ENCODE data around the gene CNIH4.
A peak's percentile ranks its signal among the peaks of the same experiment; 100 is the strongest.
"Not testable (repeated sequence)": the region's sequence is repeated elsewhere in the genome, so short reads cannot be mapped to it uniquely, and the experiment has no call there.

The CNIH4 gene

DNA sequence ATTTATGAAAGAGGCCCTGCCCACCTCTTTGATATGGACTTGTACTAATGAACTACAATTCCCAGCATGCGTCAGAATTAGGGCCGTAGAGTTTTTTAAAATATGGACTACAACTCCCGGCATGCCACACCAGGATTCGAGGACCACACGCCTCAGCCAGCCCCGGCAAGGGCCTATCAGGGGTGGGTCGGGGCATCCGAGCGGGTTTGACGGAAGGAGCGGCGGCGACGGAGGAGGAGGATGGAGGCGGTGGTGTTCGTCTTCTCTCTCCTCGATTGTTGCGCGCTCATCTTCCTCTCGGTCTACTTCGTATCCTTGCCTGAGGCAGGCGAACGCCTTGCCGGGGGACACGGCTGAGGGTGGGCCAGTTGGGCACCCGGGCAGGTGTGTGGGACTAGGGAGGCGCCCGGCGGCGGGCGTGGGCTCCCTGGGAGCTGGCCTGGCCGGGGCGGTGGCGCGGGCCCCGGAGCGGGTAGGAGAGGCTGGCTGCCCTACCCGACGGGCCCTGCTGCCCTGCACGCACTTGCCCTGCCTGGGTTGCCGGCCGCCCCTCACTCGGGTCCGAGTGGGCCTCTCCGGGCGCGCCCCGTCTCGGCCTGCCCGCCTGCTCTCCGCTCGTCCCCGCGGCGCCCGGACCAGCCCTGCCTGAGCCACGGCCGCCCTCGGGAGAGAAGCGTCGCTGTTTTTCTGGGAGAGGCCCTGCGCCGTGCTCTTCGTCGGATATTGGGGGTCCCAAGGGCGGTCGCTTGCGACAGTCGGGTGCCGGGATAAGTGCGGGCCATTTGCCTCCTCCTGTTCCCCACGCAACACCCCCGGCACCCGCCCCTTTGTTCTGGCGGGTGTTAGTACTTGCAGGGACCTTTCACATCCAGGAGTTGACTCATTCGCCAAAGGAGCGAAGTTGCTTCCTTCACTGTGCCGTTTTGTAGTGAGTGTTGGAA, at the start of gene CNIH4:
Gene CNIH4, plus strand, starts transcription at position 195 of the 941 bp plus-strand sequence. Its CDS starts 46 bp downstream, at position 241.
- peak; percentile 96 for DNase-seq

DNA sequence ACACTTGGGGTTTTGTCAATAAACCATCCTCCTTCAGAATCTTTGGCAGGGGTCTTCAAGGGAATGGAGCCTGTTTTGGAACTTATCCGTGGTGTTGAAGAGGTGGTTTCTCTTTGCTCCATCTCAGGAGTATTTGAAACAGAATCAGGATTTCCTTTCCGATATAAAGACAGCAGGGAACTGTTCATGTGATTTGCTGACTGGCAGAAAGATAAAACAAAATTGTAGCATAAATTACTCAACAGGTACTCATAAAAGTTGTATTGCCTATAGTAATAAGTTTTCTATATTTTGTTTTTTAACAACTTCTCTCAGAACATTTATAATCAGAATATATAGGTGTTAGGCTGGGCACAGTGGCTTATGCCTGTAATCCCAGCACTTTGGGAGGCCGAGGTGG, 48.6 kb upstream of the CNIH4 start:
- DNase-seq, result no peak

DNA sequence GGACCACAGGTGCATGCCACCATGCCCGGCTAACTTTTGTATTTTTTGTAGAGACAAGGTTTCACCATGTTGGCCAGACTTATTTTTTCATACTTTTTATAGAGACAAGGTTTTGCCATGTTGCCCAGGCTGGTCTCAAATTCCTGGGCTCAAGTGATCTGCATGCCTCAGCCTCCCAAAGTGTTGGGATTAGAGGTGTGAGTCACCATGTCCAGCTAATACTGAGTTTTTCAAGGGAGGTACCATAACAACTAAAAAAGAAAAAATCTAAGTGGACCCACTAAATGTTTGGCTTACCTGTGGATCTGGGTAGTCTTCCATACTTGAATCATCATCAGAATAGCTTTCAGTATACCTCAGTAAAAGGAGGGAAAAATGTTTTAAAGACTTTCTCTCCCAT, 45.2 kb upstream of the CNIH4 start:
- DNase-seq, result not testable (repeated sequence)

DNA sequence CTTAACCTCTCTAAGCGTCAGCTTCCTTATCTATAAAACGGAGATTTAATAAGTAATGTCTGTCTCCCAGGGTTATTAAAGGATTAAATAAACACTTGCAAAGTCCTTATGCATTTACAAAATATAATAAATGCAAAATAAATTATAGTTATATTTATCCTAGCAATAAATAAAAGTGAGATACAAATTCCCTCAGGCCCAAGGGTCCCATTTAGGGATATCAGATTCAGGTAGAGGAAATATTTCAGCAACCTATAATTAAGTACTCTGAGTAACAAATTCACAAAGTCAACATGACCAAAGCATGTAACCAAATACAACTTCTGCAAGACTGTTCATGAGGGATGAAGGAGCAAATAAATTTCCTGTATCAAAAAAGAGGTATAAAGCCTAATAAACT, 44.7 kb upstream of the CNIH4 start:
- DNase-seq, result no peak

DNA sequence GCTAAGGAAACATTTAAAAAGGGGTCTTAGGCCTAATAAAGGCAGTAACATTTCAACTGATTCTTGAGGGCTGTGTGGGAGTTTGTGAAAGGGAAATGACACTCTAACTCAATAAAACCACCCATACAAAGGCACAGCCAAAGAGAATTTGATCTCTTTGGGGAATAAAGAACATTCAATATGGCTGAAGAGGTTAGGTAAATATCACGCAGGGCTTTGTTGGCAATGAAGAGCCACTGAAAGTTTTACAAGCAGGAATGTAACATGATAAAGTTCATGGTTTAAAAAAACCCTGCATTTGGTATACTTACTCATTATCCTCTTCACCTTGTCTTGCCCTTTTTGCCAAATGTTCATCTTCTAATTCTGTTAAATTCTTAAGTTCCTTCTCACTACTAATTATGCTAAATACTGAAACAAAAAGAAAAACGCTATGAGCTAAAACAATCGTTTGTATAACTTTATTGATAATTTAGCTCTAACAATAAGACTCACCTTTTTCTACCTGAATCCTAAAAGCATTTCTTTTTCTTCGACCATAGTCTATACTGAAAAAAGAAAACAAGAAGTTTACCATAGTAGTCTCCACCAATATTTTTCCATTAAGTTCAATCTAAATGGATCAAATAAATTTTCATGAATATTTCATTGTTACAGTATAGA, 39.2 kb upstream of the CNIH4 start:
- peak; percentile 85 for DNase-seq

DNA sequence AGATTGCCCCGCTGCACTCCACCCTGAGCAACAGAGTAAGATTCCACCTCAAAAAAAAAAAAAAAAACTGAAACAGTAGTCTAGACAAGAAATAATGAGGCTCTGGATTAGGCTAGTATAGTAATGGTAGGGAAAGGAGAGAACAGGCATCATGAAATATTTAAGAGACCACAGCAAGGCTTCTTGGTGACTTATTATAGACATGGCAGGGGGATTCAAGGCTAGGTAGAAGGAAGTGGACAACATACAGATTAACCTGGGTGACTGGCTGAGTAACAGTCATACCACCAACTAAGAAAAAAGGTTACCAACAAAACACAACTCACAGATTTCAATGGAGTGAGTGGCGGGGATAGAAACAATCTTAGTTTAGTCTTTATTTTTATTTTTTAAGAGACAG, 35.0 kb upstream of the CNIH4 start:
- no peak for DNase-seq

DNA sequence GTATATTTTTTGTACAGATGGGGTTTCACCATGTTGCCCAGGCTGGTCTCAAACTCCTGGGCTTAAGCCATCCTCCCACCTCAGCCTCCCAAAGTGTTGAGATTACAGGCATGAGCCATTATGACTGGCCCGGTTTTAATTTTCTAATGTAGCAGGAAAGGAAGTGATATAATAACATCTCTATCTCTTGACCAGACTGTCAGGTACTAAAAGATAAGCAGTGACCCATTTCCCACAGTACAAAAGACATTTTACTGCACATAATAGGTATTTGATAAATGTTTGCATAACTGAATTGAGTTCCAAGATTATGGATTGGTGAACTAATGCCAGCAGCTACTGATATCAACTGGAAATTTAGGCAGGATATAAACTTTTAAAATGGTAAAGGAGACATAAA, 30.7 kb upstream of the CNIH4 start:
- no peak for DNase-seq

DNA sequence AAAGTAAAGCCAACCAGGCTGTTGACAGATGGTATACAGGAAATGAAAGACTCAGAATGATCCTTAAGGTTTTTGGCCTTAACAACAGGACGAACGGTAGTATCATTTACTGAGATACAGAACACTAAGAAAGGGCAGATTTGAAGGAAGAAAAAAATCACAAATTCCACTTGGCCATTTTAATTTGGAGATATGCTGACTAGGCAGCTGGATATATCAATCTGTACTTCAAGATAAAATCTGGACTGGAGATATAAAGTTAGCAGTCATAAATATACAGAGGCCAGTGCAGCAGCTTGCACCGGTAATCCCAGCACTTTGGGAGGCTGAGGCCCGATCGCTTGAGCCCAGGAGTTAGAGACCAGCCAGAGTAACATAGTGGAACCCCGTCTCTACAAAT, 28.0 kb upstream of the CNIH4 start:
- no peak for DNase-seq

DNA sequence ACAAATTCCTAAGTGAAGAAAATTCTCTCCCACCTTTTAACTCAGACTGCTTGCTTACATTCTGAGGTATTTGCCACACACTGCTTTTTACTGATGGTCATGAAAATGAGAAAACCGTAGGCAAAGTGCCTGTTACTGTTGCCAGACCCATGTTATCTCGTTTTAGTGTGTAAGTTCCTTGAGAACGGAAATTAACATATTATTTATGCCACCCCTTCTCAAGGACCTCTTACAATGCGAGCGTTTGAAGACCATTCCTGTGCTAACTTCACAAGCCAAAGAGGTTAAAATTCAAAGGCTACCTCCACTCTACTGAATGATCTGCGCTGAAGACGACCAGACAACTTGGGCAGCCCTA, 27.2 kb upstream of the CNIH4 start:
- DNase-seq, result no peak

DNA sequence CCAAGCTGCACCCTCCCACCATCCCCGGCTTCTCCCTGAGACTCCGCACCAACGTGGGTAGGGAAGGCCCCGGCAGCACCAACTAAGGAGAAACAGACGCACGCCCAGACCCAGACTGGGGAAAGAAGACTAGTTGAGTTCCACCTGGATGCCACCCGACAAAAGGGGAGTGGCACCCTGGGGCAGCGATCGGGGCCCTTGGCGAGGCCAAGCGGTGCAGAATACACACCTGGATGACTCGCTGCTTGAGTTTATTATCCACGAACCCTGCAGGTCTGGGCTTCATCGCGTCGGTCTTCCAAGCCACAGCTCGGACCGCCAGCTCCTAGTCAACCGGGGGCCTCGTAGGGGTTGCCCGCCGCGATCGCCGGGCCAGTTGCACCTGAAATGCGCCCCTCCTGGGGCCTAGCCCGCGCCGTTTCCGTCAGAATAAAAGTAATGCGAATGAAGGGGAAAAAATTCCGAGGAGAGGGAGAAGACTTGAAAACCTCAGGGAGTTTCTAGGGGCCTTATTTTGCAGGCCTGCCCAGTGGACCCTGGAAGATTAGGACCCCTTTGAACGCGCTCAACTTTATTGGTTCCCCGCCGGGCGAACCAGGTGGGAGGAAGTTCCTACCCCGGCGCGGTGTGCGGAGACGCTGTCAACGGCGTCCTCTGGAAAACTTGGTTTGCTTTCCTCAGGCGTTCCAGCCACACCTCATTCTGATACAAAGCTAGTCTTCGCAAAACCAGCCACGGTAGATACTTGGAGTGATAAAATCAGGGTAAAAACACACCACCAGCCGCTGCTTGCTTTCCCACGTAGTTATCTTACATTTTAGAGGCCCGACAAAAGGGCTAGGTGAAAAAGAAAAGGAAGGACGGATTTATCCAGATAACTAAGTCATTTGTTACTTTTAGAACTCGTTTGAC, 26.6 kb upstream of the CNIH4 start, which contains the start of gene NVL:
Gene NVL, minus strand, starts transcription at position 331 of the 912 bp plus-strand sequence. Its CDS starts 45 bp downstream, at position 286.
- peak; percentile 93 for DNase-seq

DNA sequence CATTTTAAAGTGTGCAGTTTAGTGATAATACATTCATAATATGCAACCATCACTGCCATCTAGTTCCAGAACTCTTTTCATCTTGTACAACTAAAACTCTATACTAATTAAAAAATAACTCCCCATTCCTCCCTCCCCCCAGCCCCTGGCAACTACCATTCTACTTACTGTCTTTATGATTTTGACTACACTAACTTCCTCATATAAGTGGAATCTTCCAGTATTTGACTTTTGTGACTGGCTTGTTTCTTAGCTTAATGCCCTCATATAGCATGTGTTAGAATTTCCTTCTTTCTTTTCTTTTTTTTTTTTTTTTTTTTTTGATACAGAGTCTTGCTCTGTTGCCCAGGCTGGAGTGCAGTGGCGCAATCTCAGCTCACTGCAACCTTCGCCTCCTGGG, 25.4 kb upstream of the CNIH4 start:
- no peak for DNase-seq

DNA sequence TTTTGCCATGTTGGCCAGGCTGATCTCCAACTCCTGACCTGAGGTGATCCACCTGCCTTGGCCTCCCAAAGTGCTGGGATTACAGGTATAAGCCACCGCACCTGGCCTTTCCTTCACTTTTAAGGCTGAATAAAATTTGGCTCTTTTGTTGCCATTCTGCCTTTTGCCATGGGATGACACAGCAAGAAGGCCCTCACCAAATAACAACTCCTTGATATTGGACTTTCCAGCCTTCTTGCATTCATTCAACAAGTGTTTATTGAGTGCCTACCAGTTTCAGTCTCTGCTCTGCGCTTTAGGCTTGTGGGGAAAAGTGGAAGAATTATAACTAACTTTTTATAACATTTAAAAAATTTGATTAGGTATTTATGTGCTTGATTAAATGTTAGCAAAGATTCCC, 24.9 kb upstream of the CNIH4 start:
- no peak for DNase-seq

DNA sequence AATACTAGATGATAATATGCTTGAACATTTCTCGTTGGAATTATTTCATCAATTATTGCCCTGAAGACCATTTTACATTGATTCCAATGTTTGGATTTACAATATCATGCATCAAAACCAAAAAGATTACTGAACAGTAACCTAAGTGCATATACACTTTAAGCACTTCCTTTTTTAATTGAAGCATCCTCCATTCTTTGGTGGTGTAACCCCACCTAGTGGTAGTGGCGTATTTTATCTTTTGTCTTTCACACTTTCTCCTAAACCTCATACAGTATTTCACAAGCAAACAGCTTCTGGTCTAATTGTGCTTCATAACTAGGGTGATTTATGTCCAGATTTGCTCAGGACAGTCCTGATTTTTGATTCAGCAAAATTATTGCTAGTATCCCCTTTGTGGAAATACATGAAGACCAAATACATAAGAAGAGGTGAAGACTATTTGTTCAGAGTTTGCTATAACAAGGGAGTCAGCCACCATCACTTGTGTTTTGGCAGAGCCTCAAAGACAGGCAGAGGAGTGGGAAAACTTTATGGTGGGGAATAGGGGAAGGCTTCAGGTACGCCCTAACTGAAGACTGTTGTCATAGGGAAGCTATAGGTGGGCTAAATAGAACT, 23.3 kb upstream of the CNIH4 start:
- peak; percentile 74 for DNase-seq

DNA sequence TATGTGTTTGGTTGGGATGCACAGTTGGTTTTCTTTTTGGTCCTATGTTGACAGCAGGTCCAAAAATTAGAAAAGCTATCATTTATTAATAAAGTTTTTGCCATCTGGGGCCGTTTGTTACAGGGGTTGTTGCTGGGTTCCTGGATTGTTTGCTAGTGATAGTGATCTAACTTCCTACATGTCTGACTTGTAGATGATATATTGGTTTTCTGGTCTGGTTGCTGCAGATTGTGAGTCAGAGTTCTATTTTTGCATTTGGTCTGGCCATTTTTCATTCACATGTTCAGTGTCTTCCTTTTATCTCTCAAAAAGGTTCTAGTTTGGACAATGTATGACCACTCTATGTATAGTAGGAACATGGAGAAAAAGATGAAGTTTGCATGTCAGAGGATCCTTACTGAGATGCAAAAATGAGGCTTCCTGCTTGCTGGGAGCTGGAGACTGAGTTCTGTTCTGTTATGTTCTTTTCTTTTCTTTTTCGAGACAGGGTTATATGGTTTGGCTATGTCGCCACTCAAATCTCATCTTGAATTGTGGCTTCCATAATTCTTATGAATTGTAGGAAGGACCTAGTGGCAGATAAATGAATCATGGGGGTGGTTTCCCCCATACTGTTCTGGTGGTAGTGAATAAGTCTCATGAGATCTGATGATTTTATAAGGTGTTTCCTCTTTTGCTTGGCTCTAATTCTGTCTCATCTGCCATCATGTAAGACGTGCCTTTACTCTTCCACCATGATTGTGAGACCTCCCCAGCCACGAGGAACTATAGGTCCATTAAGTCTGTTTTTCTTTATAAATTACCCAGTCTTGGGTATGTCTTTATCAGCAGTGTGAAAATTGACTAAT, 22.5 kb upstream of the CNIH4 start:
- DNase-seq, result no peak

DNA sequence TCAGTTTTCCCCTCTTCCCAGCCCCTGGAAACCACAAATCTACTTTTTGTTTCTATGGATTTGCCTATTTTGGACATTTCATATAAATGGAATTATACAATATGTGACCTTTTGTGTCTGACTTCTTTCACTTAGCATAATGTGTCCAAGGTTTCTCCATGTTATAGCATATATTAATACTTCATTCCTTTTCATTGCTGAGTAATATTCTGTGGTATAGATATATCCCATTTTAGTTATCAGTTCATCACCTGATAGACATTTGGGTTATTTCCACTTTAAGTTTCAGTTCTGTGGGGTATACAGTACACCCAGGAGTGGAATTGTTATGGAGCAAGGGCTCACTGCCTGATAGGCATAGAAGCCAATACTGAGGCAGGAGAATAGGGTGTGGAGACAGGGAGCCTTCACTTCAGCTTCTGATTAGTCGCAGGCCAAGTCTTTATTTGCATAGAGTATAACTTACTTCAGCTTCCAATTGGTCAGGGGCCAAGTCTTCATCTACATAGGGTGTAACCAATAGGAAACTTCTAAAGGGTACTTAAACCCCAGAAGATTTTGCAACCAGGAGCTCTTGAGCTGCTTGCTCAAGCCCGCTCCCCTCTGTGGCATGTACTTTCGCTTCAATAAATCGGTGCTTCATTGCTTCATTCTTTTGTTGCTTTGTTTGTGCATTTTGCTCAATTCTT, 18.4 kb upstream of the CNIH4 start:
- DNase-seq, result no peak

DNA sequence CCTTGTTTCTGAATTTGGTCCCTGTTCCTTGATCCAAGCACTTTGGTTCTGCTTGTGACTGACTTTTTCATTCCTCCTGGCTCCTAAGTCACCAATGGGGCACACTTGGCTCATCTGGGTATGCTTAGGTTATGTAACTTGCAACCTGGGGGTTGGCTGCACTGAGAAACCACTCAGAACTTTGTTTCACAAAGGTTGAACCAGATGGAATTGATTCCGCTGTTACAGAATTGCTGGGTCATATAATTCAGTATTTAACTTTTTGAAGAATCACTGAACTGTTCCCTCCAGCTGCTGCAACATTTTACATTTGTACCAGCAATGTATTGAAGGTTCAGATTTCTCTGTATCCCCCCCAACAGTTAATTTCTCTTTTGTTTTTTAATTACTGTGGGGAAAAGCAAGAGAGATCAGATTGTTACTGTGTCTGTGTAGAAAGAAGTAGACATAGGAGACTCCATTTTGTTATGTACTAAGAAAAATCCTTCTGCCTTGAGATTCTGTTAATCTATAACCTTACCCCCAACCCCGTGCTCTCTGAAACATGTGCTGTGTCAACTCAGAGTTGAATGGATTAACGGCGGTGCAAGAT, 17.1 kb upstream of the CNIH4 start:
- no peak for DNase-seq

DNA sequence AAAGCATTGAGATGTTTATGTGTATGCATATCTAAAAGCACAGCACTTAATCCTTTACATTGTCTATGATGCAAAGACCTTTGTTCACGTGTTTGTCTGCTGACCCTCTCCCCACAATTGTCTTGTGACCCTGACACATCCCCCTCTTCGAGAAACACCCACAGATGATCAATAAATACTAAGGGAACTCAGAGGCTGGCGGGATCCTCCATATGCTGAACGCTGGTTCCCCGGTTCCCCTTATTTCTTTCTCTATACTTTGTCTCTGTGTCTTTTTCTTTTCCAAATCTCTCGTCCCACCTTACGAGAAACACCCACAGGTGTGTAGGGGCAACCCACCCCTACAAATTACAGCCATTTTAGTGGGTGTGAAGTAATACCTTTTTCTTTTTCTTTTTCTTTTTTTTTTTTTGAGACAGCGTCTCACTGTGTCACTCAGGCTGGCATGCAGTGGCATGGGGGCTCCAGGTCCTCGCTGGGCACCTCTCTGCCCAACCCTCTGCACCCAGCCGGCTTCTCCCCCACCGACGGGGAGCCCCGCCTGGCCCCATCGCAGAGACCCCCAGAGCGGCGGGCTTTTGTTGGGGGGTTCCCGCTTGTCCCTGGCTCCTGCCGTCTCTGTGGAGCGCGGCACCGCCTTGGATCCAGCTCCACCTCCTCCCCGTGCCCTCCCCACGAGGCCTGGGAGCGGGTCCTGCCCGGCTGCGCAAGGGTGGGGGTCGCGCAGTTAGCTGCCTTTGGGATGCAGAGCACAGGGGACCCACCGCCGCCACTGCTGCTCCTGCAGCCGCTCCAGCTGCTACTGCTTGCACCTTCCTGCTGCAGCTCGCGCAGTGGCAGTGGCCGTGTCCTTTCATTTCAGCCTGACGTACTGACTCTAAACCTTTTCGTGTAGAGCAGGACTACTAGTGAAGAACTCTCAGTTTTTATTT, 16.0 kb upstream of the CNIH4 start:
- DNase-seq, result peak; percentile 19

DNA sequence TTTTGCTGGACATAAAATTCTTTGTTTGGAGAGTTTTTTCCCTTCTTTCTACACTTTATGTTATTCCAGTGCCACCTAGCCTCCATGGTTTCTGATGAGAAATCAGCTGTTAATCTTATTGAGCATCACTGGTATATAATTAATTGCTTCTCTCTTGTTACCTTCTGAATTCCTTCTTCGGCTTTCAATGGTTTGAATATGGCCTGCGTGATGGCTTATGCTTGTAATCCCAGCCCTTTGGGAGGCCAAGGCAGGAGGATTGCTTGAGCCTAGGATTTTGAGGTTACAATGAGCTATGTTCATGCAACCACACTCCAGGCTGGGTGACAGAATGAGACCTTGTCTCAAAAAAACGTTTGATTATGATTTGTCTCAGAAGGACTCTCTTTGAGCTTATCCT, 13.0 kb upstream of the CNIH4 start:
- DNase-seq, result no peak

DNA sequence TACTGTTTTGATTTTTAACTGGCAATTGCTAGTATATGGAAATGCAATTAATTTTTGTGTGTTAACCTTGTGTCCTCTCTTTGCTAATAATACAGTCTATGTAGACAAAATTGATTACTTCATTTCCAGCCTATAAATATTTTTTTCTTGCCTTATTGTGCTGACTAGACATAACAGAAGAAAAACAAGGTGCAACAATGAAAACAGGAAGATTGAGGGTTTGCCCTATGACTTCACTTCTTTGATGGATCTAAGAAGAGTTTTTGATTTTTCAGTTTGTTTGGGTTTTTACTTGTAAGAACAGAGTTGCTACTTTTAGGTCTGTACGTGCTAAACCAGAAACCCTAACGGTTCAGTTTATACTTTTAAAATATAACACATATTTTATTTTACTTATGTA, 8.5 kb upstream of the CNIH4 start:
- no peak for DNase-seq

DNA sequence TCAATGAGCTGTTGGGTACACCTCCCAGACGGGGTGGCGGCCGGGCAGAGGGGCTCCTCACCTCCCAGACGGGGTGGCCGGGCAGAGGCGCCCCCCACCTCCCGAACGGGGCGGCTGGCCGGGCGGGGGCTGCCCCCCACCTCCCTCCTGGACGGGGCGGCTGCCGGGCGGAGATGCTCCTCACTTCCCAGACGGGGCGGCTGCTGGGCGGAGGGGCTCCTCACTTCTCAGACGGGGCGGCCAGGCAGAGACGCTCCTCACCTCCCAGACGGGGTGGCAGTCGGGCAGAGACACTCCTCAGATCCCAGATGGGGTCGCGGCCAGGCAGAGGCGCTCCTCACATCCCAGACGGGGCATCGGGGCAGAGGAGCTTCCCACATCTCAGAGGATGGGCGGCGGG, 7.0 kb upstream of the CNIH4 start:
- not testable (repeated sequence) for DNase-seq
